Ecto neural progenitor cell (in vitro differentiated cells): ENCODE measurements around the gene TCF23.
"Not testable (repeated sequence)": the region's sequence is repeated elsewhere in the genome, so short reads cannot be mapped to it uniquely, and the experiment has no call there.

Experiments used
- DNase-seq: peaks from one replicate; pipeline ENCODE4 v3.0.0-alpha.2; 2018; ENCODE audit warnings: low spot score

The TCF23 gene

GRCh38 chr2:27155069-27155520 is 6.3 kb downstream of the TCF23 start:
- DNase-seq, result no peak

GRCh38 chr2:27158468-27158867 is 9.7 kb downstream of the TCF23 start:
- no peak for DNase-seq

GRCh38 chr2:27159271-27159670 is 10.5 kb downstream of the TCF23 start:
- DNase-seq, result no peak

- DNase-seq, result no peak
Measured at GRCh38 chr2:27160191-27160590, 11.4 kb downstream of the TCF23 start.

DNA sequence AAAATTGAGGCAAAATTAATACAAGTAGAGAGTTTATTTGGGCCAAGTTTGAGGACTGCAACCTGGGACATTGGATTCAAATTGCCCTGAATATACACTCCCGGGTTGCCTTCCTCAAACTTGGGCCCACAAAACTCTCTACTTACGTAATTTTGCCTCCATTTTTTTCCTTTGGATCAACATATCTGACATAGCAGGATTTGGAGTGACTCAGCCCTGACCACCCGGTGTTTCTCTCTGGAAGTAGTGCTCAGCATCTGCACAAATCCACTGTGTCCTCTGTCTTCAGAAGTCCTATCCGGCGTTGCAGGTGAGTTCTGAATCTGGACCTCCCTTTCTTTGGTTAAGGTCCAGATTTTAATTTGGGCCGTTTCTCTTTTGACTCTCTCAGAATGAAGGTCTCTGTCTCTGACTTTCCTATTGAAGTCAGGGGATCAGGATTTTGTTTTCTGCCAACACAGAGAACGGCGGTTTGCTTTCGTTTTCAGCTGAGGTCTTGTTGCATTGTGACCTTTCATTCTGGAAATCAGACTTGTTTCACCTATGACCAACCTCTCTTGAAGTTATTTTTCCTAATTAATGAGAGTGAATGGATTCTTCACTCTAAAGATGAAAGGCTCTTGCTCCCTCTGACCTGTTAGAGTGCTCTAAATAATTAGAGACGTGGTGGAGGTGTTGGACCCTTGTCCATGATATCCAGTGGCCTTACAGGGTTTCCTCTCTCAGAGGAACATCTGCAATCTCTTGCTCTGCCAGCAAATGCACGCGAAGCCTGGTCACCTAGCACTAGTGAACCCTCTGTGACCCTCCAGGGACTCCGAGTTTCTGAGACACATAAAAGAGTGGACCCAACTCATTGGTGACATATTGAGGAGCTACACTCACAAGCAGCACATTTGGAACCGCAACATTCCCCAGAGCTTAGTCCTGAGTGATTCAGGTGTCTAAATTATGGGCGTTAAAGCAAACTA is 13.6 kb downstream of the TCF23 start:
- no peak for DNase-seq

DNA sequence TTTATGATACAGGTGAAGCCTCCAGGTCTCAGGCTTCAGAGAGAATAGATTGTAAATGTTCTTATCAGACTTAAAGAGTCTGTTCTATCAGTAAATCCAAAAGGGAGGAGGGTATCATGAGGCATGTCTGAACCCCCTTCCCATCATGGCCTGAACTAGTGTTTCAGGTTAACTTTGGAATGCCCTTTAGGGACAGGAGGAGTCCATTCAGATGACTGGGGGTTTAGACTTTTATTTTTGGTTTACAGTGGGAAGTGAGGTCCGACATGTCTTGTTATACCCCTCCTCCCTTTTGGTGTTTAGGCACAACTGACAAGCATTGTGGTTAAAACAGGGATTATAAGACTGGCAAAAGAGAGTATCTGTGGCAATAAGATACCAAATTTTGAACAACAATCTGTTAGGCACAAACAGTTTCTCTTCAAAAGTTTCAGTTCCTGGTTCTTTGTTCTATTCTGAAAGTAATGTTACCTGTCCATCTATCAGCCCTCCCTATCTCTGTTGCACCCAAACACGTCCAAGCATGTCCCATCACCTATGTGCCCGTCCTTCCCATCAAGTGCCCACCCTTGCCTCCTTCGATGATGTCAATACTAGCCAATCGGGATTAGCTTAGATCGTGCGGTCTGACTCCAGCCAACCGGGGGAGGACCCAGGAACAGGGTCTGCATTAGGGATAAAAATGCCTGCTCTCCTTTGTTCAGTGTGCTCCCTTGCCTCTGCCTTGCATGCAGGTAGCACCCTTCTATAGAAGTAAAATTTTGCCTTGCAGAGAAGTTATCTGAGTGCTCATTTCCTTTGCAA is 16.4 kb downstream of the TCF23 start:
- DNase-seq, result no peak

GRCh38 chr2:27170581-27171337 is 22.0 kb downstream of the TCF23 start:
- DNase-seq, result no peak

GRCh38 chr2:27171351-27171848 is 22.6 kb downstream of the TCF23 start:
- DNase-seq, result no peak

DNA sequence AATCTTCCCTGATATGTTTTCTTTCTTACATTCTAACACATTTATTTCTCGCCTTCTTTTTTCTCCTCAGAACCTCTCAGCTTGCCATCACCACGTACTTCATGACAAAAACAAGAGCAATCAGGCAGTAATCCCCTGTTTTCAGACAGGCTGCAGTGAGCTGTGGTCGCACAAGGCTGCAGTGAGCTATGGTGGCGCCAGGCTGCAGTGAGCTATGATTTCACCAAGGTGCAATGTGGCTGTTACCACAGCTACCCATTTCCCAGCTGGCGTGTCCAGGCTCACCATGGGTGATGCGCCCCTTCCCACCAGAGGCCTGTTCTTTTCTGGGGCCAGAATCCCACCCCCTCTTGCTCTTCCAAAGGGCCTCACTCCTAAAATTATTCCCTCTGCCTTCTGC is 25.8 kb downstream of the TCF23 start:
- no peak for DNase-seq

DNA sequence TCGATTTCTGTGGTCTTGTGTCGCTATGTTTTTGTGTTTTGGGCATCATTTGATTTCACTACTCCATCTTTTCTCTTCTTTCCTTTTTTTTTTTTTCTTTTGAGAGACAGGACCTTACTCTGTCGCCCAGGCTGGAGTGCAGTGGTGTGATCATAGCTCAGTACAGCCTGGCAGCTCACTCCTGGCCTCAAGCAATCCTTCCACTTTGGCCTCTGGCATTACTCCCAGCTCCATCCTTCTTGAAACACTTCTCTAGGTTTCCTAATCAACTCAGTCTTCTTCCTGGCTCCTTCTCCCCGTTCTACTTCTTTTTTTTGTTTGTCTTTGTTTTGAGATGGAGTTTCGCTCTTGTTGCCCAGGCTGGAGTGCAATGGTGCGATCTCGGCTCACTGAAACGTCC is 26.5 kb downstream of the TCF23 start:
- no peak for DNase-seq

- DNase-seq, result not testable (repeated sequence)
Measured at GRCh38 chr2:27175781-27176180, 27.0 kb downstream of the TCF23 start.

GRCh38 chr2:27177441-27178351 is 28.9 kb downstream of the TCF23 start:
- DNase-seq, result no peak

DNA sequence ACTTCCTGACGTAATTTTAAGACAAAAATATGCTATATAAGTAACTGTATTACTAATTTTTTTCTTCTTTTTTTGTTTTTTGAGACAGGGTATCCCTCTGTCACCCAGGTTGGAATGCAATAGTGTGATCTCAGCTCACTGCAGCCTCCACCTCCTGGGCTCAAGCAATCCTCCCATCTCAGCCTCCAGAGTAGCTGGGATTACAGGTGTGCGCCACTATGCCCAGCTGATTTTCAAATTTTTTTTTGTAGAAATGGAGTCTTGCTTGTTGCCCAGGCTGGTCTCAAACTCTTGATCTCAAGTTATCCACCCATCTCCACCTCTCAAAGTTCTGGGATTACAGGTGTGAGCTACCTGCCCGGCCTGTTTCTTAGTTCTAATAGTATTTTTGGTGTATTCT is 29.7 kb downstream of the TCF23 start:
- no peak for DNase-seq

- no peak for DNase-seq
Measured at GRCh38 chr2:27179344-27180000, 30.7 kb downstream of the TCF23 start.

DNA sequence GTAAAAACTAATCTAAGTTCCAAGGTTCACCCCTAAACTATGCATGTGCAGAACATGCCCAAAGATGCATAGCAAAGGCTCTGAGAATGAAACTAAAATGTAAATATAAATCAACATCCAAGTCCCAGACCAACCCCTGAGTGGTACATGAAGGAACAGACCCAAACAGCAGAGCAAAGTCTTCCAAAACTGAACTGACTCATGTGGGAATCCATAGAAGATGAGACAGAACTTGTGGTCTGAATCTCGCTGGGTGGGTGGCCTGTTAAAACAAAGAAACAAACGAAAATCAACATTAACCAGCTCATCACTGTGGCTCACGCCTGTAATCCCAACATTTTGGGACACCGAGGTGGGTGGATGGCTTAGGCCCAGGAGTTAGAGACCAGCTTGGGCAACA is 33.5 kb downstream of the TCF23 start:
- no peak for DNase-seq

GRCh38 chr2:27184115-27184514 is 35.3 kb downstream of the TCF23 start:
- DNase-seq, result no peak

GRCh38 chr2:27185331-27186026 is 36.7 kb downstream of the TCF23 start:
- no peak for DNase-seq

GRCh38 chr2:27186613-27187345 is 38.0 kb downstream of the TCF23 start:
- DNase-seq, result no peak

DNA sequence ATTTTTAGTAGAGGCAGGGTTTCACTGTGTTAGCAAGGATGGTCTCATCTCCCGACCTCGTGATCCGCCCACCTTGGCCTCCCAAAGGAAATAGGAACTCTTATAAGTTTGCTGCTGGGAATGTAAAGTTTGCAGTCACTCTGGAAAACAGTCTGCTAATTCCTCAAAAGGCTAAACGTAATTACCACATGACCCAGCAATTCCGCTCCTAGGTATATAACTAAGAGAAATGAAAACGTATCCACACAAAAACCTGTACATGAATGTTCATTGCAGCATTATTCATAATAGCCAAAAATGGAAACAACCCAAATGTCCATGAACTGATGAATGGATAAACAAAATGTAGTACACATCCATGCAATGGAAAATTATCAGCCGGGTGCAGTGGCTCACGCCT is 41.2 kb downstream of the TCF23 start:
- no peak for DNase-seq
